ENCODE results near the gene STPG2. TPM values are rescaled to one million over a fixed set of nuclear protein-coding genes. Genes with fewer than 3 reads are reported as not detected.
A peak's percentile ranks its signal among the peaks of the same experiment; 100 is the strongest.

The STPG2 gene
- 0.11 and 0.20 TPM in 2 replicates for total RNA-seq (2021)
- long read RNA-seq, partial matches to known transcripts = 0 of 1 reads
- long read RNA-seq, other reads (novel, unspliced or antisense) = 1 of 1 reads

GRCh38 chr4:98143001-98143899 is at the start of gene STPG2:
Gene STPG2, minus strand, starts transcription at chr4:98143476.
- peak; percentile 76 for TF ChIP-seq CTCF (conservative IDR thresholded peaks at IDR 0.05)

More at GRCh38 chr4:98143001-98143899, at the start of gene STPG2:
- H3K14ac ChIP-seq (ENCODE audit: insufficient read depth, low read length) = peak within 1 kb of the TSS; percentile 86; the same call in 1 of the 2 replicates
- H3T11ph ChIP-seq (ENCODE audit: low read length) = no peak within 1 kb of the TSS
- Mint-ChIP-seq H3K4me3 (peak within 1 kb of the TSS; percentile 91 to 95), H3K9me3 (no peaks in the 10 kb centered on the region), H3K27me3 (ENCODE audit: low read depth) (no peaks in the 10 kb centered on the region; the same call in none of the 2 replicates), H3K4me1 (peaks cover 11 to 15% of the 10 kb centered on the region in 2 experiments), H3K27ac (peak within 1 kb of the TSS; percentile 99), H3K36me3 (ENCODE audit: insufficient read depth in 1 of 3, low read depth in 3 of 3) (no peaks in the 10 kb centered on the region)
- H4K5ac ChIP-seq (ENCODE audit: insufficient read length, low read depth, low read length) = peak within 1 kb of the TSS; percentile 23
- WGBS (ENCODE audit: extremely low coverage, insufficient read length, low lambda C conversion rate) = no CpG with 5 or more reads among the region's 44 CpGs
- H3K18ac ChIP-seq (ENCODE audit: insufficient read length, low read depth, low read length) = peak within 1 kb of the TSS; percentile 91
- H2BK15ac ChIP-seq (ENCODE audit: low read depth, low read length) = no peak within 1 kb of the TSS
- no peak within 1 kb of the TSS for H2BK5ac ChIP-seq (ENCODE audit: insufficient read length, low read length)
- H3K23me2 ChIP-seq (ENCODE audit: insufficient read length, low read depth, low read length, poor library complexity, severe bottlenecking) = no peaks in the 10 kb centered on the region
- H2AFZ ChIP-seq (ENCODE audit: low read length) = peak within 1 kb of the TSS; percentile 95
- peak within 1 kb of the TSS; percentile 76 for H3K9ac ChIP-seq (ENCODE audit: extremely low read depth, insufficient read length, low read length)
- no peak within 1 kb of the TSS for H3K23ac ChIP-seq (ENCODE audit: insufficient read length, low read depth, low read length)
- no peak within 1 kb of the TSS for H2BK12ac ChIP-seq (ENCODE audit: insufficient read length, low read depth, low read length)
- H3K79me2 ChIP-seq (ENCODE audit: insufficient read depth, low read length) = no peaks in the 10 kb centered on the region
- H3K4me1 ChIP-seq (ENCODE audit: insufficient read depth, low read length) = no peaks in the 10 kb centered on the region
- H4K20me1 ChIP-seq (ENCODE audit: control insufficient read depth, insufficient read depth, insufficient read length) = no peaks in the 10 kb centered on the region
- H2BK20ac ChIP-seq (ENCODE audit: low read depth, low read length, poor library complexity, severe bottlenecking) = no peak within 1 kb of the TSS
- no peak within 1 kb of the TSS for H4K8ac ChIP-seq (replicated peaks; ENCODE audit: insufficient read length, low read depth, low read length)
- no peaks in the 10 kb centered on the region for H3K79me1 ChIP-seq (ENCODE audit: insufficient read depth, low read depth, low read length, poor library complexity, severe bottlenecking)
- no peak within 1 kb of the TSS for H2AK5ac ChIP-seq (ENCODE audit: insufficient read length, low read length)
- H2BK120ac ChIP-seq (ENCODE audit: low read depth, low read length, poor library complexity, severe bottlenecking) = no peak within 1 kb of the TSS
- H3K27ac ChIP-seq (ENCODE audit: insufficient read length, low read depth, low read length) = peak within 1 kb of the TSS; percentile 78
- DNase-seq = peak; percentile 96
- H3K4me2 ChIP-seq (ENCODE audit: insufficient read depth, insufficient read length, low read length) = peak within 1 kb of the TSS; percentile 91
- H4K91ac ChIP-seq (ENCODE audit: insufficient read length, low read depth, low read length) = no peak within 1 kb of the TSS
- no peaks in the 10 kb centered on the region for H3K9me3 ChIP-seq (ENCODE audit: control insufficient read depth, low read depth, low read length)
- no peak within 1 kb of the TSS for H3K4ac ChIP-seq (ENCODE audit: low read depth, low read length)
- no peak within 1 kb of the TSS for H3K56ac ChIP-seq (ENCODE audit: insufficient read length, low read depth, low read length)
- no peaks in the 10 kb centered on the region for H3K27me3 ChIP-seq (ENCODE audit: insufficient read depth, low read length)

Data from H9 (cell line).